Chondrocyte (in vitro differentiated cells): ENCODE results near the gene FHIT. TPM values are rescaled to one million over a fixed set of nuclear protein-coding genes. Genes with fewer than 3 reads are reported as not detected.

Experiments
- DNase-seq: peaks from one replicate; pipeline ENCODE4 v3.0.0; 2021; ENCODE audit warnings: mixed read lengths, low spot score
- H3K27ac Mint-ChIP-seq: one replicate; pipeline ENCODE4 v1.8.0; 2021; ENCODE audit warnings: mild to moderate bottlenecking, moderate library complexity, mixed read lengths; ENCODE audit not compliant: unreplicated experiment
- H3K27me3 Mint-ChIP-seq: 2 replicates; pipeline ENCODE4 v1.8.0; 2021; ENCODE audit warnings: low read depth, mixed read lengths
- H3K36me3 Mint-ChIP-seq: 2 replicates; pipeline ENCODE4 v1.8.0; 2021; ENCODE audit warnings: low read depth, mixed read lengths
- H3K4me1 Mint-ChIP-seq: 2 replicates; pipeline ENCODE4 v1.8.0; 2021; ENCODE audit warnings: low read depth, mild to moderate bottlenecking, mixed read lengths
- H3K4me3 Mint-ChIP-seq: one replicate; pipeline ENCODE4 v1.8.0; 2021; ENCODE audit warnings: mild to moderate bottlenecking, moderate library complexity, mixed read lengths; ENCODE audit not compliant: unreplicated experiment
- H3K9me3 Mint-ChIP-seq: 2 replicates; pipeline ENCODE4 v1.8.0; 2021; ENCODE audit warnings: low read depth, mixed read lengths
- total RNA-seq: library from RNA; stranded (reverse); gene quantifications from 3 replicates; pipeline ENCODE4 v1.2.1, GENCODE V29; 2021
- TF ChIP-seq, protein P1 (sequence below): fragments of 200-600 bp; sonication (generic); IDR thresholded peaks from 2 replicates; pipeline ENCODE4 v1.5.0; 2021; ENCODE audit warnings: antibody characterized with exemption, mild to moderate bottlenecking, moderate library complexity

Gene FHIT
- total RNA-seq, 1 donor from 2014 or later: 3.8 TPM

DNA sequence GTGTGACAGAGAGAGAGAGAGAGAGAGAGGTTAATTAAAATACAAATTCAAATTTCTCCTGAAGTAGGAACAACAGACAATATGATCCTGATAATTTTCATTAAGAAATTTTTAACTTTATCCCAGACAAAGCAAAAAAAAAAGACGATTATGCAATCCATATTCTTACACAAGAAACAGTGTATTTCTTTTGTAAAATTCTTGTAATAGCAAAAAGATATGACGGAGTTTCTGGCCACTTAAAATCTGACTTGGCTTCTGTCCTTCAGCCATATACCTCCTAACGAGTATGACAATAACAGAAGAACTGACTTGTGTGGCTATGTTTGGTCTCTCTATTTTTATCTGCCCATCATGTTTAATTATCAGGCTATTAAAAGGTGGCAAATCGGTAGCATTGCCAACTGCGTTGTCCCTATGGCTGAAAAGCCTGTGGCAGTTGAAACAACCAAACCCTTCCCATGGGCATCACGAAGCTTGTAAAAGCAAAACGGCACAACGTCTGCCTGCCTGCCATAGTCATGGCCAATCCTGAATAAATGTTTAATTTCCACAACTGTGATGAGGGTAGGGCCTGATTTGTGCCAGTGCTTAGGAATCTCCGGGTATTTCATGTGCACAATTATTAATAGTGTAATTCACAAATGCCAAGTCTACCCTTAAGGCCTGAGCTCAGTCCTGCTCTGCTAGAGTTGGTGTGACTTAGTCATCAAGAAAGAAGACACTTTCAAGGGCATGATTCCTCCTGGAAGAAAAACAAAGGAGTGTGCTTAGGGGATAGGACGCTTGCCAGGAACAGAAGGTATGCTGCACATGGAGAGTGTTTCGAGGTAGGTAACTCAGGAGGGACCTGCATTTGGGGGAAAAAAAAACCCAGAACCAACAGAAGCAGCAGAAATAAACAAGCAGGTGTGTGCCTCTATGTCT is 1090.2 kb downstream of the FHIT start:
- Mint-ChIP-seq H3K4me1 (peaks cover 3% of the 10 kb centered on the region), H3K27me3 (no peaks in the 10 kb centered on the region), H3K36me3 (no peaks in the 10 kb centered on the region), H3K27ac (no peak overlapping the region), H3K9me3 (no peaks in the 10 kb centered on the region), H3K4me3 (no peak overlapping the region)
- TF ChIP-seq, protein P1, sequence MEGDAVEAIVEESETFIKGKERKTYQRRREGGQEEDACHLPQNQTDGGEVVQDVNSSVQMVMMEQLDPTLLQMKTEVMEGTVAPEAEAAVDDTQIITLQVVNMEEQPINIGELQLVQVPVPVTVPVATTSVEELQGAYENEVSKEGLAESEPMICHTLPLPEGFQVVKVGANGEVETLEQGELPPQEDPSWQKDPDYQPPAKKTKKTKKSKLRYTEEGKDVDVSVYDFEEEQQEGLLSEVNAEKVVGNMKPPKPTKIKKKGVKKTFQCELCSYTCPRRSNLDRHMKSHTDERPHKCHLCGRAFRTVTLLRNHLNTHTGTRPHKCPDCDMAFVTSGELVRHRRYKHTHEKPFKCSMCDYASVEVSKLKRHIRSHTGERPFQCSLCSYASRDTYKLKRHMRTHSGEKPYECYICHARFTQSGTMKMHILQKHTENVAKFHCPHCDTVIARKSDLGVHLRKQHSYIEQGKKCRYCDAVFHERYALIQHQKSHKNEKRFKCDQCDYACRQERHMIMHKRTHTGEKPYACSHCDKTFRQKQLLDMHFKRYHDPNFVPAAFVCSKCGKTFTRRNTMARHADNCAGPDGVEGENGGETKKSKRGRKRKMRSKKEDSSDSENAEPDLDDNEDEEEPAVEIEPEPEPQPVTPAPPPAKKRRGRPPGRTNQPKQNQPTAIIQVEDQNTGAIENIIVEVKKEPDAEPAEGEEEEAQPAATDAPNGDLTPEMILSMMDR: no peak
- DNase-seq: no peak

DNA sequence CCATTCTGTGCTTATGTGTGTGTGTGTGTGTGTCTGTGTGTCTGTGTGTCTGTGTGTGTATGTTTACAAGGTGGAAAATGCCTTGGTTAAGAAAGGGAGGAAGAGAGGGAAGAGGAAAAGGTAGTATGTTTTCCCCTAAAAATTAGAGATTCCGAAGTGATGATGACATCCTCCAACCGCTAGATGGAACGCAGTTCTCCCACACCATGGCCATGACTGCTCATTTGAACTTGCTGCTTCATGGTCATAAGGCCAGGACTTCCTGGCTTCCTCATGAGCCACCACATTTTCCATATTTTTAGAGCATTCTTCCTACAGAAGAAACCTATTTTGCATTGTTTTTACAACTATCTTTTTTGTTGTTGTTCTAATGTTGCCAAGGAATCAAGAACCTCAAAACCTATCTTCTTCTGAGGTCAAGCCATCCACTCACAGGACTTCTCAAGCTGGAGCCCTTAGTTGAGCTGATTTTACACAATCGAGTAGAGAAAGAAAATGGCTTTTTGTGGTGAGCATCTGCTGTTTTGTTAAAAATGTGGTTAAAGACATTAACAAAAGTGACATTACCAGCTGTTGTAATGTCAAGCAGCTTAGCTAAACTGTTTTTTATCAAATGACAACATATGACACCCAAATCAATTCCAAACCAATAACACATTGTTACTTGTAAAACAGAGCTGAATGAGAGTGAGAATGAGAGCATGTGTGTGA is 1091.0 kb downstream of the FHIT start:
- TF ChIP-seq, protein P1: no peak
- DNase-seq: no peak
- Mint-ChIP-seq H3K4me1 (peaks cover 3% of the 10 kb centered on the region), H3K27ac (no peak overlapping the region), H3K9me3 (peaks cover 3% of the 10 kb centered on the region), H3K4me3 (no peak overlapping the region), H3K27me3 (no peaks in the 10 kb centered on the region), H3K36me3 (no peaks in the 10 kb centered on the region)

DNA sequence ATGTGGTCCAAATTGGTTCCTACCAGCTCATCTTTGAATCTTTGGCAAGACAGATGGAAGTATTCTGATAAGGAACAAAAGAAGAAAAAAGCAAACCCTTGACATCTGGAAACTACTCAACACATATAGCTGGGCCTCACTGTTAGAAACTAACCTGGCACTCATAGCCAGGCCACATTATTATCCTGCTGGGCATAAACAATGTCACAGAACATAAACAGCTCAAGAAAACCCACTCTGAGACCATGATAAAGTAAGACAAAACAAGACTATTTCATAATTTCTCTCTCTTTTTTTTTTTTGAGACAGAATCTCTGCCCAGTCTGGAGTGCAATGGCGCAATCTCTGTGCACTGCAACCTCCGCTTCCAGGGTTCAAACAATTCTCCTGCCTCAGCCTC is 1093.2 kb downstream of the FHIT start:
- Mint-ChIP-seq H3K9me3 (peaks cover 3% of the 10 kb centered on the region), H3K4me3 (no peak overlapping the region), H3K27me3 (no peaks in the 10 kb centered on the region), H3K4me1 (peaks cover 14% of the 10 kb centered on the region), H3K27ac (no peak overlapping the region), H3K36me3 (no peaks in the 10 kb centered on the region)
- no peak for DNase-seq
- TF ChIP-seq, protein P1: no peak

DNA sequence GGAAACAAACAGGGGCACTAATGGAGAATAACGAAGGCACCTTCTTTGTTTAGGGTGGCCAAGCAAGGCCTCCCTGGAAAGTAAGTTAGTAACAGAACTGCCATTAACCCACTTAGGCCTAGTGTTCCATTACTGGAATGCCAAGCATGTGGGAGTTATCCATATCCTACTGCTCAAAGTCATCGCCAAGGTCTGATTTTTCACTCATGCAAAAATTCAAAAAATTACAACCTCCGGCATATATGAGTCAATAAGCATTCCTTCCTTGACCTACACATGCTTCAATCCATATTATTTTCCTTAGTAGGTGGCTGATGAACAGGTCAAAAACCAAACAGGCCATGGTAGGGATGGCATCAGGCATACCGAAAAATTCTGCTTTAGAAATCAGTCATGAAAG is 1097.2 kb downstream of the FHIT start:
- H3K4me1 Mint-ChIP-seq: peaks cover 18% of the 10 kb centered on the region
- no peak overlapping the region for H3K27ac Mint-ChIP-seq
- TF ChIP-seq, protein P1: no peak
- H3K36me3 Mint-ChIP-seq: no peaks in the 10 kb centered on the region
- DNase-seq: no peak
- no peaks in the 10 kb centered on the region for H3K27me3 Mint-ChIP-seq
- H3K4me3 Mint-ChIP-seq: no peak overlapping the region
- peaks cover 3% of the 10 kb centered on the region for H3K9me3 Mint-ChIP-seq

DNA sequence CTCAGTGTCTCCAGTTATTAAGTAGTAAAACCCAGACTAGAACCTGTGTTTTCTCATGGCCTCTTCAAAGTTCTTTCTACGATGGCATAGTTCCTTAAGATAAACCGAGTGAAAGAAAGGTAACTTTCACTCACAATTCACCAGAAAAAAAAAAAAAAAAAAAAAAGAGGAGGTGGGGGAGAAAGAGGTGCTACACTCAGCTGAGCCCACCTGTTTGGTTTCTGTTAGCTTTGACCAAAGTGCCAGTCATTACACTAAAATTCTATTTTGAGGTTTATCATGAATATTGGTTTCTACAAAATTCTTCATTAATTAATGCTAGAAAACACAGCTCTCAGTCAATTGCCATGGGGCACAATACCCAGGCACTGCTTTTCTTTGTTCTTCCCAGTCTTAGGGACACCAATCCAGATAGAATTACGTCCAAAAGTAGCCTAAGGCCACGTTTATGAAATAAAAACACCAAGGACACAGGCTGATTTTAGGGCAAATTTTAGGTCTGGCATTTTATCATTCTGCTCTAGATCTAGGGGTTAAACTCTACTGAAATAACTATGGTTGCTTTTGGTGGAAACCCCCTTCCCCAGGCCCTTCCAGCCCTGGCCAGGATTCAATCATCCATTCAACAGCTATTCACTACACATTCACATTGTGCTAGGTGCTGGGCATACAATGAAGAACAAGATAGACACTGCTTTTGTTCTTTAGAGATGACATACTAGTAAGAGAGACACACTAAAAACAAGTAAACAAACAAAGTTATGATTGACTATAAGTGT is 1097.8 kb downstream of the FHIT start:
- TF ChIP-seq, protein P1: no peak
- no peak for DNase-seq
- Mint-ChIP-seq H3K4me3 (no peak overlapping the region), H3K9me3 (peaks cover 3% of the 10 kb centered on the region), H3K4me1 (peaks cover 18% of the 10 kb centered on the region), H3K27ac (no peak overlapping the region), H3K27me3 (no peaks in the 10 kb centered on the region), H3K36me3 (no peaks in the 10 kb centered on the region)
